Amygdala (tissue), 56 donors: Measurements from ENCODE around the gene HSPA1B.
A peak's percentile ranks its signal among the peaks of the same experiment; 100 is the strongest.
"Not testable (repeated sequence)": the region's sequence is repeated elsewhere in the genome, so short reads cannot be mapped to it uniquely, and the experiment has no call there.

Source experiments
- DNase-seq, 56 donors: peaks; one replicate each; lab custom pipeline; 2025; lab: John Stamatoyannopoulos, UW

HSPA1B gene

DNA sequence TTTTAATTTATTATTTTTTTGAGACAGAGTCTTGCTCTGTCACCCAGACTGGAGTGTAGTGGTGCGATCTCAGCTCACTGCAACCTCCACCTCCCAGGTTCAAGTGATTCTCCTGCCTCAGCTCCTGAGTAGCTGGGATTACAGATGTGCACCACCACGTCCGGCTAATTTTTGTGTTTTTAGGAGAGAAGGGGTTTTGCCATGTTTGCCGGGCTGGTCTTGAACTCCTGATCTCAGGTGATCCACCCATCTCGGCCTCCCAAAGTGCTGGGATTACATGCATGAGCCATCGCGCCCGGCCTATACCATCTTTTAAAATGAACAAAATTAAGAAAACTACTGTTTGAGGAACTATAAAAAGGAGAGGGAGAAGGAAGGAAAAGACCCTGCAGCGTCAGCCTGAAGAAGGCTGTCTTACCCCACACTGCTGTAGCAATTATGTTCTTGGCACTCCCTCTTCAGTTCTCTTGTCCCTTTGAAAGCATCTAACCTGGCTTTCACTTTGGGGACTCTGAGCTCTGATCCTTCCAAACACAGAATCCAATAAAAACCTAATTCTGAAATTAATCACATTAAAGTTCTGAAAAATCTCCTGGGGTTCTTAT lies 3.8 kb upstream of the HSPA1B start:
- not testable (repeated sequence) for DNase-seq

DNA sequence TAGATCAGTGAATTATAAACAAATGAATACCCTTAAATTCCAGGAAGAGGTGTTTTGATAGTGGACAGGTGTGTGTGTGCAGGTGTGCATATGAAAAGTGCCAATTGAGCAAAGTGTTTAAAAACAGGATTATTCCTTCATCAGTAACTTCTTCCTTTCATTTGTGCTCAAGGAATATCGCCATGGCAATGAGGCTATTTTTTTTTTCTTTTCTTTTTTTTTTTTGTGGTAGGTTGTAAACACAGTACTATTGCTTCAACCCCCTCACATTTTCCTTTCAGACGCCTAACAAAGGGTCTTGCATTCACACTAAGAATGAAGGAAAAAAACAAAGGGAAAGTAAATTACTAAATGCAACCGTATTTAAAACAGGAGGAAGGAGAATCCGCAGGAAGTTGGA lies 2.0 kb upstream of the HSPA1B start:
- no peak for DNase-seq

DNA sequence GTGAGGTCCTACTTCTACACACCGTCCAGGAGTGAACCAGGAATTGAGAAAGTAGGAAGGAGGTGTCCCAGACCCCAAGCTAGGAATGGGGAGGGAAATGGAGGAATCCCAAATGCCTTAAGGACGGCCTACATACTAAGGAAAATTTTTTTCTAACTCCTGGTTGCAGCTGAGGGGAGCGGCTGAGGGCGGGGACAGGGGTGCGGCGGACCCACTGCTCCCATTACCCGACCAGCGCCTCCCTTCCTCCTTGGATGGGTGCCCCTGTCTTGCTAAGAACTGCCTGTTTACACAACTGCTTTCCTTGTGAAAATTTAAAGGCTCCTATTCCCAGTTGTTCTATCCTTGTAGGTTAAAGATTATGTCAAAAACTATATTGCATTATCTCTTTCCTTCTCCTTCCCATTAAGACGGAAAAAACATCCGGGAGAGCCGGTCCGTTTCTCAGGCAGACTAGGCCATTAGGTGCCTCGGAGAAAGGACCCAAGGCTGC lies 699 bp upstream of the HSPA1B start:
- DNase-seq: peak in 35 of 56 donors; percentile 42 to 91 (median 70)

DNA sequence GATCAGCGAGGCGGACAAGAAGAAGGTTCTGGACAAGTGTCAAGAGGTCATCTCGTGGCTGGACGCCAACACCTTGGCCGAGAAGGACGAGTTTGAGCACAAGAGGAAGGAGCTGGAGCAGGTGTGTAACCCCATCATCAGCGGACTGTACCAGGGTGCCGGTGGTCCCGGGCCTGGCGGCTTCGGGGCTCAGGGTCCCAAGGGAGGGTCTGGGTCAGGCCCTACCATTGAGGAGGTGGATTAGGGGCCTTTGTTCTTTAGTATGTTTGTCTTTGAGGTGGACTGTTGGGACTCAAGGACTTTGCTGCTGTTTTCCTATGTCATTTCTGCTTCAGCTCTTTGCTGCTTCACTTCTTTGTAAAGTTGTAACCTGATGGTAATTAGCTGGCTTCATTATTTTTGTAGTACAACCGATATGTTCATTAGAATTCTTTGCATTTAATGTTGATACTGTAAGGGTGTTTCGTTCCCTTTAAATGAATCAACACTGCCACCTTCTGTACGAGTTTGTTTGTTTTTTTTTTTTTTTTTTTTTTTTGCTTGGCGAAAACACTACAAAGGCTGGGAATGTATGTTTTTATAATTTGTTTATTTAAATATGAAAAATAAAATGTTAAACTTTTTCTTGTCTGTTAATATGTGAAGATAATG lies 2.2 kb downstream of the HSPA1B start:
- DNase-seq: peak in 15 of 56 donors; percentile 16 to 61 (median 30)

DNA sequence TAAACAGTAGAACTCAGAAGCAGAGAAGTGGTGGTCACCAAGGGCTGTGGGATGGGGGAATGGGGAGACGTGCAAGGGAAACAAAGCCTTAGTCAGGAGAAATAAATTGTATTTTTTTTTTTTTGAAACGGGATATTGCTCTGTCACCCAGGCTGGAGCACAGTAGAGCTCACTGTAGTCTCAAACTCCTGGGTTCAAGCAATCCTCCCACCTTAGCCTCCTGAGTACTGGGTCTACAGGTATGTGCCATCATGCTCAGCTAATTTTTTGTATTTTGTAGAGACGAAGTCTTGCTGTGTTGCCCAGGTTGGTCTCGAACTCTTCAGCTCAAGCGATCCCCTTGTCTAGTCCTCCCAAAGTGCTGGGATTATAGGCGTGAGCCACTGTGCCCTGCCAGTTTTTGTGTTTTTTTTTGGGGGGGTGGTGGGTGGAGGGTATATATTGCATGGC lies 3.4 kb downstream of the HSPA1B start:
- DNase-seq: peak in 1 of 56 donors; percentile 7

DNA sequence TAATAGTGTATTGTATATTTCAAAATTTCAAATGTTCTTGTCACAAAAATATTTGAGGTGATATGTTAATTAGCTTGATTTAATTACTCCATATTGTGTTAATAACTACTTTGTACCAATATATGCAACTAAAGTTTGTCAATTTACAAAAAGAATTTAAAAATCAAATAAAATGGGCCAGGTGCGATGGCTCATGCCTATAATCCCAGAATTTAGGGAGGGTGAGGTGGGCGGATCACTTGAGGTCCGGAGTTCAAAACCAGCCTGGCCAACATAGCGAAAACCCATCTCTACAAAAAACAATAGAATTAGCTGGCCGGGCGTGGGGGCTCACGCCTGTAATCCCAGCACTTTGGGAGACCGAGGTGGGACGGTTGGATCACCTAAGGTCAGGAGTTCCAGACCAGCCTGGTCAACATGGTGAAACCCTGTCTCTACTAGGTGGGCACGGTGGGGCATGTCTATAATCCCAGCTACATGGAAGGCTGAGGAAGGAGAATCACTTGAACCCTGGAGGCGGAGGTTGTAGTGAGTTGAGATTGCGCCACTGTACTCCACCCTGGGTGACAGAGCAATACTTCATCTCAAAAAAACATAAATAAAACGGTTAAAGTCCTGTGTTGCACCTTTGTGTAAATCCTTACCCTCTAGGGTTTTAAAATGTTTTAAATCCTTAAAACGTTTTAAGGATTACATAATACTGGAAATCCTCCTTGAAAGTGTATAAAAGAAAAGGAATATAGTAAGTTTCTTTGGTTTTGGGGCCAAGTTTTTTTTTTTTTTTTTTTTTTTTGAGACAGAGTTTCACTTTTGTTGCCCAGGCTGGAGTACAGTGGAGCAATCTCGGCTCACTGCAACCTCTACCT lies 4.0 kb downstream of the HSPA1B start:
- DNase-seq: peak in 4 of 56 donors; percentile 11 to 54 (median 26)

DNA sequence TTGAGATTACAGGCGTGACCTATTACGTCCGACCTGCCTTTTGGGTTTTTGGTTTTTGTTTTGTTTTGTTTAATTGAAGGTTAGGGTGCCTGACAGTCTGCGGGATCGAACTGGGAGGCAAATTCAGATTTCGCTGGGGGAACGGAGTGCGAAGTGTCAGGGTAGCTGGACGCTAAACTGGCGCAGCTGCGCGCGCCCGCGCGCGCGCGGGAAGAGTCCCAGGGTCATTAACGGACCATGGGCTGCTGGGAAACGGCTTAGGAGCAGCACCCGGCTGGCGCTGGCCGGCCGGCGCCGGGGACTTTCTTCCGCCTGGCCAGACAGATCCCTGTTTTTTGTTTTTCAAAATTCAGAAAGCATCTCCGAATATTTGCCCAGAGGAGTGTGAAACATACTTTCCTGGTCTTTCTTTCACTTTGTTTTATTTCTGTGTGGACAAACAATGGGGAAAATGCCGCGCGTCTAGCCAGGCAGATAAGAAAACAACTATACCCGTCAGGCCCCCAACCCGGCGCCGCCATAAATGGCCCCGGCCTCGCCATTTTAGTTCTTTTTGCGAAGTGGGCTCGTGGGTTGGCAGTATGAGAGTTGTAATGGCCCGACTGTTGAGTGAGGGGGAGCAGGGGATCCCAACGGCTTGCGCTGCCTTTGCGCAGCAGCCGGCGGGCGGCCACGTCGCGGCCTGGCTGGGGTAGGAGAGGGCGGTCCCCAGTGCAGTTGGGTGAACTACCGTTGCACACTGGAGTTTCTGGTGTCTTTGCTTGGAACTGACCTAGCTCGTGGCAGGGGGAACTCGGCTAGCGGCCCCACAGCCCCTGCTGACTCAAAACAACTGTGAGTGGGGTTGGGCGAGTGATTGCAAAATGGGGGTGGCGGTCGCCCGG lies 7.1 kb downstream of the HSPA1B start:
- DNase-seq: peak in 55 of 56 donors; percentile 36 to 90 (median 77)

DNA sequence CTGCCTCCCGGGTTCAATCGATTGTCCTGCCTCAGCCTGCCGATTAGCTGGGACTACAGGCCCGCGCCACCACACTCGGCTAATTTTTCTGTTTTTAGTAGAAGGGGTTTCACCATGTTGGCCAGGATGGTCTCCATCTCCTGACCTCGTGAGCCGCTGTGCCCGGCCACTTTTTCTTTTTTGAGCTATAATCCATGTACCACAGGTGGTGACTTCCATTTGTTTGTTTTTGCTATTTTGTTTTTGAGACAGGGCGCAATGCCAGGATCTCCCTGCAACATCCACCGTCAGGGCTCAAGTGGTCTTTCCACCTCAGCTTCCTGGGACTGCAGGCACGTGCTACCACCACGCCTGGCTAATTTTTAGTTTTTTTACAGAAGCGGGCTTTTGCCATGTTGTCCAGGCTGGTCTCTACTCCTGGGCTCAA lies 8.5 kb downstream of the HSPA1B start:
- DNase-seq: no peak

DNA sequence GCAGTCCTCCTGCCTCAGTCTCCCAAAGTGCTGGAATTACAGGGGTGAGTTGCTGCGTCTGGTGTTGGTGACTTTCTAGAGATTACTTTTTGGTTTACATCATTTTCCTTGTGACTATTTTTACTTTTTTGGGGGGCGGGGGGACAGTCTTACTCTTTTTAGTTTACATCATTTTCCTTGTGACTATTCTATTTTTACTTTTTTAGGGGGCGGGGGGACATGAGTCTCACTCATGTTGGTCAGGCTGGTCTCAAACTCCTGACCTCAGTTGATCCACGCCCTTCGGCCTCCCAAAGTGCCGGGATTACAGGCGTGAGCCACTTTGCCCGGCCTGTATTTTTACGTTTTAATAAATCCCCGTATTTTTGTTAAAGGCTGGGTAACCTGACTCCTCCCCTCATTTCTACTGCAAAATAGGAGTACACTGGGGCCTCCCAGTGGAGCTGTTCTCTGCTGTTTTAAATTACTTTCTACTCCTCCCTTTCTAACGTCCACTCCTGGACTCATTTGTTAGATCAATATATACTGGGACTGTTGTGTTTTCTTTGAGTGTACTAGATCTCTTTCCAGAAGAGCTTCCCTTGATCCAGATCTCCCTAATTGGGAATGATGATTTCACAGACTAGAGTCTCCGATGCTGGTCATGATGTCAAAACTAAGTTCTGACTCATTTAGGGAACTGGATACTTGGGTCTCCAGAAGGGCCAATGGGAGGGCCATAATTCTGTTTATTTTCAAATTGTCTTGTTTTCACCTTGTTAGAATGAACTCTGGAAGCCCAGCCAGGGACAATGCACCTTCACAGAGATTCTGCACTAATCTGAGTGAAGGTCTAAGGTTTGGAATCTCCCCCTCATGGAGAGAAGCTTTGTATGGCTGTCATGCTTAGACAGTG lies 9.2 kb downstream of the HSPA1B start:
- DNase-seq: no peak

DNA sequence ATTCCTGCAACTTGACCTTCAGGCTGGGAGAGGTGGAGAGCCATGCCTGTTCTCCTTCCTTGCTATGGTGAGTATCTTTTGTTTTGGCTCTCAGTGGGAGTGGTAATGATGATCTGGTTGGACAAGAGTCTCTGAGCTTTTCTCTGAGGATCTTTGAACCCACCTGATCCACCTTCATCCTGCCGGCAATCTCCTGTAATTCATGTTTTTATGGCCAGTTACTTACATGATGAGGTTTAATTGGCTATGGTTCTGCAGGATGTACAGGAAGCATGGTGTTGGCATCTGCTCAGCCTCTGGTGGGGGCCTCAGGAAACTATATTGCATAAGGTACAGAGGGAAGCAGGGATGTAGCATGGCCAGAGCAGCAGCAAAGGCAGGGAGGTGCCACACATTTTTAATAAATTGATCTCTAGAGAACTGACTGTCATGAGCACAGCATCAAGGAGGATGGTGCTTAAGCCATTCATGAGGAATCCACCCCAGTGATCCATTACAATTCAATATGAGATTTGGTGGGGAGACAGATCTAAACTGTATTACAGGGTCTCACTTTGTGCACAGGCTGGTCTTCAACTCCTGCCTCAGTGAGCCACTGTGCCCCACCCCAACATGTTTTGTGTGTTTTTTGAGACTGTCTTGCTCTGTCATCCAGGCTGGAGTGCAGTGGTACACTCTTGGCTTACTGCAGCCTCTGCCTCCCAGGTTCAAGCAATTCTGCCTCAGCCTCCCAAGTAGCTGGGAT lies 10.0 kb downstream of the HSPA1B start:
- no peak for DNase-seq

DNA sequence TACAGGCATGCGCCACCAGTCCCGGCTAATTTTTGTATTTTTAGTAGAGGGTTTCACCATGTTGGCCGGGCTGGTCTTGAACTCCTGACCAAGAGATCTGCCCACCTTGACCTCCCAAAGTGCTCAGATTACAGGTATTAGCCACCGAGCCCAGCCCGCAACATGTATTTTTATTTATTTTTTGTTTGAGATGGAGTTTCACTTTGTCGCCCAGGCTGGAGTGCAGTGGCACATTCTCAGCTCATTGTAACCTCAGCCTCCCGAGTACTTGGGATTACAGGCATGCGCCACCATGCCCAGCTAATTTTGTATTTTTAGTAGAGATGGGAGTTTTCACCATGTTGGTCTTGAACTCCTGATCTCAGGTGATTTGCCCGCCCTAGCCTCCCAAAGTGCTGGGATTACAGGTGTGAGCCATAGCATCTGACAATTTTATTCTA lies 10.6 kb downstream of the HSPA1B start:
- not testable (repeated sequence) for DNase-seq

DNA sequence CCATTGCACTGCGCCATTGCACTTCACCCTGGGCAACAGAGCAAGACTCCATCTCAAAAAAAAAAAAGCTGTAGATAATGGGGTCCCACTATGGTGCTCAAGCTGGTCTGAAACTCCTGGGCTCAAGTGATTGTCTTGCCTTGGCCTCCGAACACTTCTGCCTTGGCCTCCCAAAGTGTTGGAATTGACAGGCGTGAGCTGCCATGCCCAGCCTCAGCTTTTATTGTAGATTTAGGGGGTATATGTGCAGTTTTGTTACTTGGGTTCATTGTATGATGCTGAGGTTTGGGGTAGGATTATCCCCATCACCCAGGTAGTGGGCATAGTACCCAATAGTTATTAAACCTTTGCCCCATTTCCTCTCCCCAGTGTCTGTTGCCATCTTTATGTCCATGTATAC lies 11.4 kb downstream of the HSPA1B start:
- DNase-seq: no peak

DNA sequence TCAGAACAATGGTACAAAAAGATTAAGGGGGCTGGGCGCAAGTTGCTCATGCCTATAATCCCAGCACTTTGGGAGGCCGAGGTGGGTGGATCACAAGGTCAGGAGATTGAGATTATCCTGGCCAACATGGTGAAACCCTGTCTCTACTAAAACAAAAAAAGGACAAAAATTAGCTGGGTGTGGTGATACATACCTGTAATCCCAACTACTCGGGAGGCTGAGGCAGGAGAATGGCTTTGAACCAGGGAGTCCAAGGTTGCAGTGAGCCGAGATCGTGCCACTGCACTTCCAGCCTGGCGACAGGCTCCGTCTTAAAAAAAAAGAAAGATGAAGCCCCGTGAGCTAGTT lies 12.2 kb downstream of the HSPA1B start:
- not testable (repeated sequence) for DNase-seq

DNA sequence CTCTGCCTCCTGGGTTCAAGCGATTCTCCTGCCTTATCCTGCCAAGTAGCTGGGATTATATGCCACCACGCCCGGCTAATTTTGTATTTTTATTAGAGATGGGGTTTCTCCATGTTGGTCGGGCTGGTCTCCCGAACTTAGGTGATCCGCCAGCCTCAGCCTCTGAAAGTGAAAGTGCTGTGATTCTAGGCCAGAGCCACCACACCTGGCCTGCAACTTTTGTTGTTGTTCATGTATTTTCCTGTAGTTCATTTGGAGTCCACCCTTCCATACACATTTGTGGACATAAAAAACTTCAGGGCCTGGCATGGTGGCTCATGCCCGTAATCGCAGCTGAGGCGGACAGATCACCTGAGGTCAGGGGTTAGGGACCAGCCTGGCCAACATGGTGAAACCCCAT lies 14.5 kb downstream of the HSPA1B start:
- no peak for DNase-seq

DNA sequence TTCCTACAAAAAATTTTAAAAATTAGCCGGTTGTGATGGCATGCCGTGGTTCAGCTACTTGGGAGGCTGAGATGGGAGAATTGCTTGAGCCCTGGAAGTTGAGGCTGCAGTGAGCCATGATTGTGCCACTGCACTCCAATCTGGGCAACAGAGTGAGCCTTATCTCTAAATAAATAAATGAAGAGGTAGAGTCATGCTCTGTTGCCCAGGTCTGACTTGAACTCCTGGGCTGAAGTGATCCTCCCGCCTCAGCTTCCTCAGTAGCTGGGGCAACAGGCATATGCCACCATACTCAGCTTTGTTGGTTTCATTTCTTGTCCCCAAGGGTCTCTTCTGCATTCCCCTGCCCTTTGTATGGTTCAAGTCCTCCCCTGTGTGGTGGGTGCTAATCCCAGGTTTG lies 17.0 kb downstream of the HSPA1B start:
- no peak for DNase-seq

DNA sequence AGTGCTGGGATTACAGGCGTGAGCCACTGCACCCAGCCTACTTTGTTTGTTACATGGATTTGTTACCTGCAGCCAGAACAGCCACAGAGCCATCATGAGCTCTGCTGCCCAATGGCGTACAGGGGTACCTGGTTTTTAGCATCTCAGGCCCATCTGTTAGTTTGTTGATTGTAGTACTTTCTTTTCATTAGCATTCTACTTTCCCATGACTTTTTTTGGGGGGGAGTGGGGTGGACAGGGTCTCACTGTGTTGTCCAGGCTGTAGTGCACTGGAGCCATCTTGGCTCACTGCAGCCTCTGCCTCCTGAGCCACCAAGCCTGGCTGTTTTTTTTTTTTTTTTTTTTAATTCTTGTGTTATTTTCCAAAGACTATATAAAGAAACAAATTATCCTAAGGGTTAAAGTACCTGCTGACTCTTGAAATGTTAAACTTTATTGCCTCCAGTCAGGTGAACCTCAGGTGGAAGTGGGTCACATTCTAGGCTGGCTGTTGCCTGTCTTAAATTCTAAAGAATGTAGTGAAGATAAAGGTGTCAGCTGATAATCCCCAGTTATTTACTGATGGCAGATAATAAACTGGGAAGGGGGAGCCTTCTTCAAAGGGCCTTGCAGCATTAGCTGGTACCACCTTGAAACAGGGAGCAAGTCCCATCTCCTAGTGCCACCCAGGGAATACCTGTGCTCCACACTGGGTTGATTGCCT lies 19.9 kb downstream of the HSPA1B start:
- DNase-seq: no peak

DNA sequence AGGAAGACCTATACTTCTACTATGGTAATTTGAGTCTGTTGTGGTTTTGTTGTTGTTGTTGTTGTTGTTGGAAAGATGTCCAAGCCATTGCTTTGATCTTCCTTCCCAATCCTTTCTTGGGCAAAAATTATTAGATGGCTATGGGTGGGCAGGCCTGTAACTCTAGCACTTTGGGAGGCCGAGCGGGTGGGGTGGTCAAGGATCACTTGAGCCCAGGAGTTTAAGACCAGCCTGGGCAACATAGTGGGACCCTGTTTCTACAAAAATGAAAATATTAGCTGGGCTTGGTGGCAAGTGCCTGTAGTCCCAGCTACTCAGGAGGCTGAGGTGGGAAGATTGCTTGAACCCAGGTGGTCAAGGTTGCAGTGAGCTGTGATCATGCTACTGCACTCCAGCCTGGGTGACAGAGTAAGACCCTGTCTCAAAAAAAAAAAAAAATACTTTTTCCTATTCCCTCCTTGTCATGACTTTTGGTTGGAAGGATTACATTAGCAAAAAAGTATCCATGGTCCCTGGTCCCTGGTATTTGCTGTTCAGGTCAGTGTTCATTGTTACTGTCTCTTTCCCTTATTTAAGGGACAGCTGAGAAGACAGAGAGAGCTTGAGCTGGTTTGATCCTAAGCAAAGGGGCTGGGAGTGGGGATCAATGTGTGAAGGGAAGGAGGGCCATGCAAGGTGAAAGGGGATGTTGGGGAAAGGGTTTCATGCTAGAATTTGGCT lies 23.4 kb downstream of the HSPA1B start:
- no peak for DNase-seq
